ENCODE results near the gene PON3.

GRCh38 chr7:95433129-95433528 is 37.0 kb upstream of the PON3 start:
- TF ChIP-seq POLR2A (IDR thresholded peaks at IDR 0.05): no peak
- no peak for TF ChIP-seq CTCF (IDR thresholded peaks at IDR 0.05 in 4 of 5, conservative IDR thresholded peaks at IDR 0.05 in 1 of 5)
